GM20431 (cell line): ENCODE data around the gene SH3PXD2A.

ENCODE experiments used
- in situ Hi-C: fragments of 300-500 bp; cut with MseI, MboI; formaldehyde crosslinking; loops from one replicate; pipeline ENCODE4 v1.15.0; 2020; ENCODE audit warnings: low sequenced_read_pairs; ENCODE audit not compliant: unreplicated experiment

Gene SH3PXD2A

DNA sequence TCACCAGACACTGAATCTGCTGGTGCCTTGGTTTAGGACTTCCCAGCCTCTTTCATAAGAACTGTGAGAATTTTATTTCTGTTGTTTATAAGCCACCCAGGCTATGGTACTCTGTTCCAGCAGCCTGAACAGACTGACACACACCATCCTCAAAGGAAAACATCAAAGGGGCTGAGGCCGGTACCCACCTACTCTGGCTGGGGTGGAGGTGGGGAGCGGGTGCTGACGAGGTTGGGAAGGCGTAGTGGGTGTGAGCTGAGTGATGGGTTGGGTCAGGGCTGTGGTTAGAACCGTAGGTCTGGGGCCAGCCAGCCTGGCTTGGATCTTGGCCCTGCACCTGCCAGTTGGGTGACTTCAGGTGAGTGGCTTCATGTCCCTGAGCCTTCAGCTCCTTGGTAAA is 136.3 kb downstream of the SH3PXD2A start:
- in situ Hi-C loops: no loop called here

- in situ Hi-C loops: no loop called here
Observed at GRCh38 chr10:103718247-103718620, 137.1 kb downstream of the SH3PXD2A start.

- in situ Hi-C loops: no loop called here
Observed at GRCh38 chr10:103717341-103718246, 137.8 kb downstream of the SH3PXD2A start.

DNA sequence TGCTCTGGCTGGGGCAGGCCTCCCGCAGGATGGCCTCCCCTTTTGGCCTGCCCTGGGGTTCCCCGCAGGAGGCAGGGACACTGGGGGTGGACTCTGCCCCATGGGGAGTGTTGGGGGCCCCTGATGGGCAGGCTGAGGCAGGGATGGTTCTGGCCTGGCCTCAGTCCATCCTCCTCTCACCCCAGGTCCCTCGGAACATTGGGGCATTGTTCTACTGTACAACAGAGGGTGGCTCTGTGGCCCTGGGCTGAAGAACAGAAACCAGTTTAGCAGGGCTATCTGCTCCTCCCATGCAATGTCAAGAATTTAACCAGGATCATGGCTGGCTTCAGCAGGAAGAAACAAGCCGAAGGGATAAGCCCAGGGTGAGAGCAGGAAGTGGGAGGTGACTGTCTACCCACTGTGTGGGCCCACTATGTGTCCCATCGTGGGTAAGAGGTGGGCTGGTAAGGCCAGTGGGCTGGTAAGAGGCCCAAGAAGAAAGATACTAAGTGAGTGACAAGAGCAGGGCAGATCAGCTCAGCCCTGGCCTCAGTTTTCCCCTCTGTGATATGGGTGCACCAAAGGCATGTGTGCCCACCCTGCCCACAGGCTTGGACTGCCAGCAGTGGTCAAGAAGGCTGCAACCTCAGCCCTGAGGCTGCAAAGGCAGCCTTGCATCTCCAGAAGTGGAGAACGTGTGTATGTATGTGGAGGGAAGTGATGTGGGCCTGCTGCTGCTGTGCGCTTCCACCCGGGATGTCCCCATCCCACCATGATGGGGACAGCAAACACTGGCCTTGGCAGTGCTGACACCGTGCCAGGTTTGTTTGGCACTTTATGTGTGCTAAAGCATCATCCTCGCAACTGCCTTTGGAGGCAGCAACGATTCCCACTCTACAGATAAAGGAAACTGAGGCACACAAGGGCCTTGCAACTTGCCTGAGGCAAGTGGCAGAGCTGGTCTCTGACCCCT is 138.9 kb downstream of the SH3PXD2A start:
- in situ Hi-C loops: no loop called here

DNA sequence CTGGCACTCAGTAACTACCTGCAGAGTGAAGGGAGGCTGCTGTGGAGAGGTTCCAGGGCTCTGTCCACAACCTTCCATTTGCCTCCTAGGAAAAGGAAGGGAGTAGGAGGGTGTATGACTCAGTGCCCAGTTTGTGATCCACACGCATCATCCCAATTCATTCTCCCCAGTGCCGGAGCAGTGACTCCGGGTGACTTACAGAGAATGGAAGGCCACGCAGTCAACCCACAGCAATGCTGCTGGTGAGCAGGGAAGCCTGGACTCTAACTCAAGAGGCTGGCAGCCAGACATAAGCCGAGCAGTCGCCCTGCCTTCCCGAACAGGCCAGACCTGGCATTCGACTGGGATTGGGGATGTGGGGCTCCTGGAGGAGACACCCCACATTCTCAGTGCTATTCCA is 139.9 kb downstream of the SH3PXD2A start:
- in situ Hi-C loops: no loop called here

DNA sequence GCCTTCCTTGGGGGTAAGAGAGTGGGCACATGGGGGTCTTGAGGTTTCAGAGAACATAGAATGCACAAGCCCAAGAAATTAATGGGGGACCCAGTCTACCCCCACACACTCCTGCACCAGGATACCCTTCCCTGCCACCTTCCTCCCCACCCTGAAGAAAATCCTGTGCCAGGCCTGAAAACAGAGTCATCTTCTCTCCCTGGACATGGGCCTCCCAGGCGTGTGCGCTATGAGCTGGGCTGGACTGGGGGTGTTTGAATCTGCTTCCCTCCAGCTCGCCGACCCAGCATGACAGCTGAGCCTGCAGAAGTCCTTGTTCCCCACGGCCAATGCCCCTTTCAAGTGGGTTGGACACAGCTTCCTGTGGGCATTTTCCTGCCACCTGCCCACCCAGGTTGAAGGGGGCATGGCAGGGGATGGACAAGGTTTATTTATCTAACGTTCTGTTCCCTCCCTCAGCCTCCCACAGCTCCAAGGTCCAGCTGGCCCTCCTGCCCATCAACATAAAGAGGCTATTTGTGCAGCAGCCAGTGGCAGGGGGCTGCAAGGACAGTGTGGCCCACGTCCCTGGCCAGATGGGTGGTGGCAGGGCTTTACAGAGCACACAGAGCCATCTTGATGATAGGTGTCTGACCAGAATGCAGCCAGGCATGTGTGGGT is 141.0 kb downstream of the SH3PXD2A start:
- in situ Hi-C loops: no loop called here

DNA sequence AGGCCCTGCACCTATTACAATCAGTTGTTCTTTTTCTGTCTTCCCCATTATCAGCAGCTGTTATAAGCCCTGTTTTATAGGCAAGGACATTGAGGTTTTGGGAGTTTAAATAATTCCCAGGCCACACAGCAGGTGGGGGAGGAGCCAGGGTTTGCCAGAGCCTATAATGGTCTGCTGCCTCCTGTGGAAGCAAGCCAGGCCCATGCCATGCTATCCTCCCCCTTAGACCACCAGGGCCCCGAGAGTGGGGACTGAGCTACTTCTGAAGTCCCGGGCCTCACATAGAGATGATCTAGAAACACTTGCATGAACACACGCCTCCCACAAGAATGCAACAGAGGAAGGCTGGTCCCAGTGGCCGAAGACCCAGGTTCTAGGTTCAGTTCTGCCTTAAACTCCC is 141.7 kb downstream of the SH3PXD2A start:
- in situ Hi-C loops: no loop called here

DNA sequence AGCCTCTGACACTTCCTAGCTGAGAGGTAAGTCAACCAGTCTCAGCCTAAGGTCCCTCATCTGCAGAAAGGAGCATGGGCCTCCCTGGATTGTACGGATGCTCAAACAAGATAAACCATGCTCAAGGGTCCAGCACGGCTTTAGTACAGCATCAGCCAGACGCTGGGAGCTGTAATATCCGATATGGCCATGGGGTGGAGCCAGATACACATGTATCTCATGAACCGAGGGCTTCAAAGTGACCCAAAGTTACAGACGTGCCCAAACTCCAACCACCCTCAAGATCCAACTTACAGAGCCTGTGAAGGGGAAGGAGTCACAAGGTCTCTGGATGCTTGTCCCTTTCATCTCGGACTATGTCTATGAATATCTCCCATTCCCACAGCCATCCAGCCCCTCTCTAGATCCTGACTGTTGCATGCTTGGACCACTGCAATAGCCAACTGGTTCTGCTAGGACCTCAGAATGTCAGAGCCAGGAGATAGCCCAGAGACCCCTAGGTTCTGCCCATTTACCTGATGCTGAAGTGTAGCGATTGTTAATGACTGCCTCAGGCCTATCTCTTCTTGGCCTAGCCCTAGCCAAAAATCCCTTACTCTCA is 142.4 kb downstream of the SH3PXD2A start:
- in situ Hi-C loops: no loop called here

DNA sequence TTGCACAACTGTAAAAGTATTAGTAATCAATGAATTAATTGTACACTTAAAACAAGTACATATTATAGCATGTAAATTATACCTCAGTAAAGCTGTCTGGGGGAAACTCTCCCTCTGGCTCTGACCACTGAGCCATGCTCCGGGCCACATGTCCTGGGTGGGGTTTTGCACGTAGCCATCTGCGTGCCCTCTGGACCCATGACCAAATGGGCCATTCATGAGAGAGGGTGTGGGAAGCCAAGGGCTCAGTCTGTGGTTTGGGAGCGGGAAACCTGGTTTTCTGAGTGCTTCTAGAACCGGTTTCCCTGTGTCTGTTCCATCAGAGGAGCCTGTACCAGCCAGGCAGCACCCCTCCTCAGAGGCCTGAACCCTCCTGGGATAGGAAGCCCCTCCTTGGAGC is 143.2 kb downstream of the SH3PXD2A start:
- in situ Hi-C loops: no loop called here

- in situ Hi-C loops: no loop called here
Observed at GRCh38 chr10:103711351-103711994, 143.9 kb downstream of the SH3PXD2A start.

DNA sequence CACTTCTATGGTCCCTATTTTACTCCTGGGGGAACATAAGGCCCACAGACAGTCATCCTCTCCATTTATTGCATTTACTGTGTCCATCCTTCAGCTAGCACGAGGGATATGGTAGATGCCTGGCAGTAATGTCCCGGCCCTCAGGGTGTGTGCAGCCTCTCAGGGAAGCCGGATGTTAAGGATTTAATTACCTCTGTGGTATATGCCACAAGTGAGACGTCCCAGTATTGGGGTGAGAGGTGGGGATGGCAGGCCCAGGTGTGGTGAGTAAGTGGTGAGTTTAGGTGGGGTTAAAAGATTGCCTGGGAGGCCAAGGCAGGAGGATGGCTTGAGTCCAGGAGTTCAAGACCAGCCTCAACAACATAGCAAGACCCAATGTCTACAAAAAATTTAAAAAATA is 144.9 kb downstream of the SH3PXD2A start:
- in situ Hi-C loops: no loop called here

GRCh38 chr10:103709341-103709920 is 145.9 kb downstream of the SH3PXD2A start:
- in situ Hi-C loops: no loop called here

DNA sequence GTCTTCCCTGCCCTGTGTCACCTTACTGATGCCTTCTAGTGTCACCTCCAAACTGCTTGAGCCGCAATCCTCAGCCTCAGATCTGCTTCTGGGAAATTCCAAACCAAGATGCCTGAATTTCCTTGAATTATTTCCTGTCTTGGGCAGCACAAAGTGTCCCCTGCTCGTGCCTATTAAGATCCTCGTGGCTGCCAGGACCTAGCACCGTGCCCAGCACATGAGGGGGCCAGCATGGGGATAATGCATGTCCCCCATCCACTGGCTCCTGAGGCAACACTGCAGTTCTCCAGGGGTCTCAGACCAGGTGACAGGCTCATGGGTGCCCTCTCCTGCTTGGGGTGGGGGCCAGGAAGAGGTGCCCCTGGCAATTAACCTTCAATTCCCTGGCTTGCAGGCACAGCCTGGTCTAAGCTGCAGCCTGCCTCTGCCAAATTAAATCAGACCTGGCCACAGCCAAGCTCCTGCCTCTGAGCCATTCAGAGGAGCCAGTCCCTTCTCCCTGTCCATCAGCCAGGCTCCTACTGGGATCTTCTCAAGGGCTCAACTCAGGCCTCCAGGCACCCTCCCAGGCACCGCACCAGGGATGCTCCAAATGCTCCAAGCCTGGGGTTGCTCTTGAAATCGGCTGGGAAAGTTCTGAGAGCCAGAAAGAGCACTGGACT is 146.6 kb downstream of the SH3PXD2A start:
- in situ Hi-C loops: no loop called here

DNA sequence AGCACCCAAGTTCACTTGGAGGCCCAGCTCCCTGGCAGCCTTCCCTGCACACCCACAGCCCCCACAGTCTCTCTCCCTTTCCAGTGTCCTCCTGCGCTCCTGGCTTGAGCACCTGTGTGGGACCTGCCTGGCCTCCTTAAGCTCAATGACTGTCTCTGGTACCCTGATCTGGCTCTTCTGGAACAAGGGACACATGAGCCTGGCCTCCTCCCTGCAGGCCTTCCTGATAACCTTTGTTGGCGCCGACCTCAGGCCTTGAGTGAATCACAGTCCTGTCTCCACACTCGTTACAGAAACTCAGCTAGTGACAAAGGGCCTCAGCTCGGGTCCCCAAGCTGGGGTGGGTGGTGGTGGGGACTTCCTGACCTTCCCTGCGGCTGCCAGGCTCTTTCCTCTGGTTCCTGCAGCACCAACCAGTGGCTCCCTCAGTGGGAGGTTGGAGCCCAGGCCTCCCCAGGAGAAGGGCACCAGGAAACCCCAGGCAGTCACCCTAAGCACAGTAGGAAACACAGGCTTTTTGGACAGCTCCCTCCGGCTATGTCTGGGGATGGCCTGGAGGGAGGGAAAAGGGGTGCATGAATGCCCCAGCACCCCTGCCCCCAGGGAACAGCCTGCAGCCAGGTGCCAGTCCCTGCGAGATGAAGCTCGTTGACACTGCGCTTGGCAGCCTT is 147.3 kb downstream of the SH3PXD2A start:
- in situ Hi-C loops: no loop called here

DNA sequence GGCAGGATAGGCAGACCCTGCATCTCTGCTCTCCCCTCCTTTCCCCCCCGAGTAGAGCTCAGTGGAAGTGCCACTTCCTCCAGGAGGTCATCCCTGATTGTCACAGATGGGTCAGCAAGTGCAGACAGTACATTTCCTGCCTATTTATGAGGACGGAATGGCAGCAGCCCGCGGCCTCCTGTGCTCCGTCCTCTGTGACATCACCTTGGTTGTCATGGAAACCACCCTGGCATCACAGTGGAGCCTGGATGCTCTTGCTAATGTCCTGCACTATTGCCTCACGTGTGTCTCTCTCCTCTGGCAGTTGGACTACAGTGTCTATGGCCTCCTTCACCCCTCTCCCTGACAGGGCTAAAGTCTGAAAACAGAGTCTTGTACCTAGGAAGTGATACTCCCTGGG is 148.6 kb downstream of the SH3PXD2A start:
- in situ Hi-C loops: no loop called here

- in situ Hi-C loops: no loop called here
Observed at GRCh38 chr10:103706047-103706446, 149.3 kb downstream of the SH3PXD2A start.

- in situ Hi-C loops: no loop called here
Observed at GRCh38 chr10:103703941-103704919, 151.1 kb downstream of the SH3PXD2A start.
